ENCODE results near the gene RIMKLB.

GRCh38 chr12:8779281-8779680 lies 81.5 kb downstream of the RIMKLB start:
- no peak for TF ChIP-seq CTCF (IDR thresholded peaks at IDR 0.05; ENCODE audit: control extremely low read depth in 1 of 3, insufficient read depth in 1 of 3, low read depth in 1 of 3, low read length in 3 of 3)
- TF ChIP-seq MAX (IDR thresholded peaks at IDR 0.05) = no peak
- no peak for TF ChIP-seq SIX5 (IDR thresholded peaks at IDR 0.05; ENCODE audit: low read depth, low read length)
- no peak for TF ChIP-seq SIN3A (conservative IDR thresholded peaks at IDR 0.05 in 1 of 2, IDR thresholded peaks at IDR 0.05 in 1 of 2; ENCODE audit: low read depth in 1 of 2, low read length in 2 of 2)
- TF ChIP-seq POLR2A (IDR thresholded peaks at IDR 0.05; ENCODE audit: control extremely low read depth in 1 of 2, low read depth in 2 of 2, low read length in 2 of 2) = no peak

All from H1 (cell line).